Ramos (cell line): ENCODE results near the gene FANCC.

ENCODE experiments used
- in situ Hi-C: fragments of 300-500 bp; cut with MboI; formaldehyde crosslinking; loops from one replicate; pipeline ENCODE4 v1.14.3; 2022; ENCODE audit warnings: low sequenced_read_pairs; ENCODE audit not compliant: unreplicated experiment

Gene FANCC

GRCh38 chr9:95107001-95107749 is 210.3 kb downstream of the FANCC start:
- in situ Hi-C loops: no loop called here

- in situ Hi-C loops: no loop called here
Observed at GRCh38 chr9:95105519-95106287, 211.8 kb downstream of the FANCC start.

- in situ Hi-C loops: no loop called here
Observed at GRCh38 chr9:95104980-95105379, 212.5 kb downstream of the FANCC start.

DNA sequence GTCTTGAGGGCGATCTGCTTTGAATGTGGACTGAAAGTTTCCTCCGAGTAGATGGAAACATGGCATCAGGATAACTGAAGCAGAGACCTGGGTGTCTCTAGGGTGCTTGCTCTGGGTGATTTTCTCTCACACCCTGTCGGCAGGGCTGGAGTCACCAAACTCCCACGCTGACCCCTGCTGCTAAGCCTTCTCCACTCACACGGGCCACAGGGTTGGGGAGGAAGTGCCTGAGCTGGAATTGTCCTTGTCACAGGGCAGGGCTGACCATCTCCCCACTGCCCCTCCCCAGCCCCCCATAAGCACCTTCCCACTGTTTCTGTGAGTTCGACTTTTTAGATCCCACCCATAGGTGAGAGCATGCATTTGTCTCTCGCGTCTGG is 212.9 kb downstream of the FANCC start:
- in situ Hi-C loops: no loop called here

GRCh38 chr9:95103871-95104580 is 213.5 kb downstream of the FANCC start:
- in situ Hi-C loops: no loop called here

GRCh38 chr9:95103281-95103771 is 214.2 kb downstream of the FANCC start:
- in situ Hi-C loops: no loop called here

DNA sequence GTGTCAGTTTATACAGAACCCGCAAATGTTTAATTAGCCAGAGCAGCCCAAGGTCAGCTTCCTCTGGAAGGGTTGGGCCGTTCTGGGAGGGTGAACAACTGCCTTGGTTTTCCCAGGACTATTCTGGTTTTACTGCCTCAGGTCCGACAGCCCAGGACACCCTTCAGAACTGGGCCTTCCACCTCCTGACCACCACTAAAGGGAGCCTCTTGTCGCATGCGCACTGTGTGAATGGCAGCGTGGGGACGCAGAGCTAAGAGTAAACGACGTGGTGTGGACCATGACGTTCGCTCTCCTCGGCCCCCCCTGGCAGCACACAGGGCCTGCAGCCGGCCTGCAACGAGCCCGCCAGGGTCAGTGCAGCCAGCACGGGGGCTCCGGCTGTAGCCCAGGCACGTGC is 214.9 kb downstream of the FANCC start:
- in situ Hi-C loops: no loop called here

GRCh38 chr9:95102001-95102433 is 215.5 kb downstream of the FANCC start:
- in situ Hi-C loops: no loop called here

DNA sequence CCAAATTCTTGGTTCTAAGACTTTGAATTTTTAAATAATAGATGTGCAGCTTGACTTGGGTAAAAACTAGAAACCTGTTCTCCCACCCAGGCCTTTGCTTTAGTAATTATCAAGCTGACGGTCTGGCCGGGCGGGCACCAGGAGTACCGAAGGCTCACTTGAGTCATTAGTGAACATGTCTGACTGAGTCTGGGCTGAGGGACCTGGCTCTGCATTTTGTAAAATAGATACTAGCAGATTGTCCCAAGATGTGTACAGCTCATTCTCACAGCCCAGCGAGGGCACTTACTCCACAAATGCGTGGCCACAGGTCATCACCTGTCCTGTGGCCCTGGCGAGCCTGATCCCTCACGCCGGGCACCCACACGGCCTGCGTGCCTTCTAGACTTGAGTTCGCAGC is 216.2 kb downstream of the FANCC start:
- in situ Hi-C loops: no loop called here

DNA sequence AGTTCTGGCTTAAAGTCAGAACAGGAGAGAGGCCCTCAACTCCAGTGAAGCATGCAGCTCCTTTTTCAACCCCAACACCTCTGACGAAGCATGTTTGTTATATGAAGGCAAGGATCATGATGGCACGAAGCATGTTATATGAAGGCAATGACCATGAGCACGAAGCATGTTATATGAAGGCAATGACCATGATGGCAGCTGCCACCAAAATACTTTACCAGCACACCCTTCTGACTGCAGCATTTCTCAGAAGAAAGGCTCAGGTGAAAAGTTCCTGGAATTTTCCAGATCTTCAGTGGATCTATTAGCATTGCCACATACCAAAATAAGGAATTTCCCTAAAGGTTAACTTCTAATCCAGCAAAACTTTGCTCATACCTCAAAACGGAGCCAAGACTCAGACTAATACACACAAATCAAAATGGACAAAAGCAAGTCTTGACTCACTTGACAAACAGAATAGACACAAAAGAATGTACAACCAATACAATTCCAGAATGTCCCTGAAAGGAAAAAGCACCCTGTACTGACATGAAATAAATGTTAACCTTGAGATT is 217.4 kb downstream of the FANCC start:
- in situ Hi-C loops: no loop called here

GRCh38 chr9:95099321-95100070 is 218.0 kb downstream of the FANCC start:
- in situ Hi-C loops: no loop called here

DNA sequence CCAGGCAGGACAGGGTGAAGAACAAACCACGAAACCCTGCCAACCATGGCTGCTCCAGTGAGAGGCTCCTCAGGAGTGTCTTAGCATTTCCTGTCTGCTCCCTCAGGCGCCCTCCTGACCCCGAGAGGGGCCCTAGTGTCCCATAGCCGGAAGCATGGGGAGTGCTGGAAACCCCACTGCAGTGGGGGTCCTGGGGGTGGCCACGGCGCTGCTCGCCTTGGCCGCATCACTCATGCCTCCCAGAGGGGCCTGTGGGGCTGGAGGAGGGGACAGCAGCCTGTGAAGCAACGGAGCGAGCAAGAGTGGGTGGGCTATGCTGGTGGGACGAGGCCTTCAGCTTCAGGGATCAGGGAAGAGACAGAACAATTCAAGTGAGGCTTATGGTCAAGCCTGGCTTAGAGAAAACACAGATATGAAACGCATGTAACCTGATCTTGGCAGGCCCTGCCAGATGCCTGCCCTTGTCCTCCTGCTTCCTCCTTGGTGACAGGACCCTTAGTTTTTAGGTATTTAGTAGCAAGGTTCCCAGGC is 219.1 kb downstream of the FANCC start:
- in situ Hi-C loops: no loop called here

DNA sequence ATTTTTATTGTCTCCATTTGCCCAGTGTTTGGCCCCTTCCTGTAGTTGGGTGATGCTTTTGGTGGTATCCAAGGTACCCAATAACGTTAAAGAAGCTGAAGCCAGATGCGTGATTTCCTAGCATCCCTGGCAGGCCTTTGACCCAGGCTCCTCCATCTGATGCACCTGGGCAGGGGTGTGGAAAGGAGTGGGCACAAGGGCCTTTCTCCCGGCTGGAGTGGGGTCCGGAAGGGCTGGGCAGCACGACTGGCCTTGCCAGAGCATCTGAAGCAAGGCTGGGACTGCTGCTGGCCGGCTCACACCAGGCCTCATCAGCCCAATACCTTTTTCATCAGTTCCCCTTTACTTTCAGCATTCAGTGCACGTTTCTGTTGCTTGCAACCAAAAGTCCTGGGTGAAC is 220.2 kb downstream of the FANCC start:
- in situ Hi-C loops: no loop called here

DNA sequence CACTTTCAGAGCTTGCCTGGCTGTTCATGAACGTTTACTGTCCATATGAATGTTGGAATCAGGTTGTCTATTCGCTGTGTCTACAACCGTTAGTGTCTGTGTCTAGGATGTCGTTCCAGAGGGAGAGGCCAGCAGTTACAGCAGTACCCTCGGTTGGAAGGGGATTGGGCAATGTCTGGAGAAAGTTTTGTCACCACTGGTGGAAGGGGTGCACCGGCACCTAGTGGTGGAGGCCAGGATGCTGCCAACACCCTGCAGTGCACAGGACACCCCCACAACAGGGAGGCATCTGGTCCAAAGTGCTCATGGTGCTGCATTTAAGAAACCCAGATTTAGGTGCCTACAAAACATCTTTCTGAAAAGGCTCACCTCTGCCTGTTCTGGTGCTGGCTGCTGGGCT is 220.7 kb downstream of the FANCC start:
- in situ Hi-C loops: no loop called here

DNA sequence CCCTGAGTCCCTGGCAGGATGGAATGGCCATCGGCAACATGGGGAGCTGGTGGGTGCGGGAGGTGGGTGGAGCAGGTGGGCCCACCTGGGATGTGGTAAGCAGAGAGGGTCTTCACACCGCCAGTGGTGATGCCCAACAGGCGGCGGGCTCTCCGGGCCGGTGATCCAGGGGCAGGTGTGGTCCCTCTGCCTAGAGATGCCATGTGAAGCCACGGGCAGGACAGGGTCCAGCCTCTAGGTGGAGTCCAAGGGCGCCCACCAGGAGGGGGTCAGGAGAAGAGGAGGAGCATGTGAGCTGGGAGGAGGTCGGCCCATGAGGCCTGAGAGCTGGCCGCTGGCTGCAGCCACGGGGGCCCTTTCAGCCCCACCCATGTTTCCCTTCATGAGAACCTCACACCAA is 221.1 kb downstream of the FANCC start:
- in situ Hi-C loops: no loop called here

DNA sequence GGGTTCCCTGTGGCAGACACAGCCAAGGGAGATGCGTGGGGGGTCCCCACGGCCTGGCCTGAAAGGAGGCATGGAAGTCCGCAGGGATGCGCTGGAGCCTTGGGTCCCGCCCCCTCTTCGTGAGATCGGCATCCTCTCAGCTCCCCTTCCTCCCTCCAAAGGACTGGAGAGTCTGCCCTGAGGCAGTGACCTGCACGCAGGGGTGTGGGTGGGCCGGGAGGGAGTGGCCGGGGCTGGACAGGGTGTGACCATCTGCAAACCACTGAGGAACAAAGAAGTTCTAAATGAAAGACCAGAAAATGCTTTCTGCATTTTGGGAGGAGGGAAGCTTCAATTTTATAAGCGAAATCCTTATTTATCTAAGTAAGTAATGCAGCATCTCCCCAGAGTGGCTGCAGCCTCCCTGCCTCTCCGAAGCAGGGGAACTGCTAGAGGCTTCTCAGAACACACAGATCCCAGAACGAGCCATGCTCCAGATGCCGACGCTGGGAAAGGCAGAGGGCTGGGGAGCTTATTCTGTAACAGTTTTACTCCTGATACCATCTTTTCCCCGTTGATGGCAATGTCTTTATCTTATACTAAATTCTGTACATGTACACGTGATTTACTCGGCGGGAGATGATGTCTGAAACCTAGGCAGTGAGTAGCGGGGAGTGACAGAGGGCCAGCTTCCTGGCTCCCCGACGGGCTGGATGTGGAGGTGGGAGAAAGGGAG is 221.7 kb downstream of the FANCC start:
- in situ Hi-C loops: no loop called here

- in situ Hi-C loops: no loop called here
Observed at GRCh38 chr9:95094002-95094401, 223.5 kb downstream of the FANCC start.

- in situ Hi-C loops: no loop called here
Observed at GRCh38 chr9:95093586-95093985, 223.9 kb downstream of the FANCC start.
